Islet precursor cell (in vitro differentiated cells): Measurements from ENCODE around the gene CPEB3.
"Not testable (repeated sequence)": the region's sequence is repeated elsewhere in the genome, so short reads cannot be mapped to it uniquely, and the experiment has no call there.

Experiments
- DNase-seq: peaks from one replicate; pipeline ENCODE4 v3.0.0-alpha.2; 2018

The CPEB3 gene

GRCh38 chr10:92131275-92131820, 159.5 kb downstream of the CPEB3 start:
- DNase-seq: no peak

GRCh38 chr10:92130622-92131274, 160.1 kb downstream of the CPEB3 start:
- DNase-seq: no peak

- DNase-seq: no peak
Measured at GRCh38 chr10:92126100-92126650, 164.7 kb downstream of the CPEB3 start.

GRCh38 chr10:92125144-92125543, 165.7 kb downstream of the CPEB3 start:
- DNase-seq: no peak

- DNase-seq: no peak
Measured at GRCh38 chr10:92124616-92125143, 166.2 kb downstream of the CPEB3 start.

GRCh38 chr10:92124020-92124419, 166.9 kb downstream of the CPEB3 start:
- no peak for DNase-seq

- DNase-seq: no peak
Measured at GRCh38 chr10:92122941-92123450, 167.9 kb downstream of the CPEB3 start.

- DNase-seq: no peak
Measured at GRCh38 chr10:92121686-92122492, 169.0 kb downstream of the CPEB3 start.

- no peak for DNase-seq
Measured at GRCh38 chr10:92119340-92119739, 171.5 kb downstream of the CPEB3 start.

- not testable (repeated sequence) for DNase-seq
Measured at GRCh38 chr10:92114917-92115316, 176.0 kb downstream of the CPEB3 start.

GRCh38 chr10:92113911-92114600, 176.8 kb downstream of the CPEB3 start:
- no peak for DNase-seq

GRCh38 chr10:92112462-92112861, 178.4 kb downstream of the CPEB3 start:
- no peak for DNase-seq

- no peak for DNase-seq
Measured at GRCh38 chr10:92111336-92111939, 179.4 kb downstream of the CPEB3 start.

- no peak for DNase-seq
Measured at GRCh38 chr10:92110039-92110794, 180.7 kb downstream of the CPEB3 start.

- no peak for DNase-seq
Measured at GRCh38 chr10:92108747-92109146, 182.1 kb downstream of the CPEB3 start.

GRCh38 chr10:92108120-92108519, 182.8 kb downstream of the CPEB3 start:
- no peak for DNase-seq

- no peak for DNase-seq
Measured at GRCh38 chr10:92103376-92104090, 187.3 kb downstream of the CPEB3 start.

- no peak for DNase-seq
Measured at GRCh38 chr10:92102601-92103213, 188.2 kb downstream of the CPEB3 start.

- DNase-seq: no peak
Measured at GRCh38 chr10:92094960-92095359, 195.9 kb downstream of the CPEB3 start.

- DNase-seq: no peak
Measured at GRCh38 chr10:92091965-92092364, 198.9 kb downstream of the CPEB3 start.
